CD4-positive, alpha-beta memory T cell (primary cell): ENCODE data around the gene INO80D. TPM values are rescaled to one million over a fixed set of nuclear protein-coding genes. Genes with fewer than 3 reads are reported as not detected.

ENCODE experiments used
- CTCF ChIA-PET: fragments of 350-600 bp; sonication (Branson Sonifier 250); formaldehyde crosslinking; loops from one replicate; lab custom pipeline; 2021; ENCODE audit warnings: inconsistent platforms; ENCODE audit not compliant: partially characterized antibody; lab: Charles Lee
- POLR2A ChIA-PET: fragments of 350-600 bp; sonication (Branson Sonifier 250); formaldehyde crosslinking; loops from one replicate; lab custom pipeline; 2021; ENCODE audit not compliant: partially characterized antibody; lab: Charles Lee
- DNase-seq, 5 donors: peaks; one replicate each; pipeline versions ENCODE4 v3.0.0 to v3.0.0-alpha.2; 2020 to 2022; ENCODE audit warnings: mixed read lengths in 1 of 5
- H3K27ac ChIP-seq: one replicate; pipeline ENCODE4 v1.7.0; 2013; ENCODE audit warnings: low read depth, low read length
- H3K27me3 ChIP-seq: 2 replicates; pipeline ENCODE4 v1.7.0; 2013; ENCODE audit warnings: mild to moderate bottlenecking, low read length, moderate library complexity; ENCODE audit not compliant: insufficient read depth
- H3K36me3 ChIP-seq: 2 replicates; pipeline ENCODE4 v1.7.0; 2013; ENCODE audit warnings: mild to moderate bottlenecking, low read length, moderate library complexity; ENCODE audit not compliant: insufficient read depth
- H3K4me1 ChIP-seq: 2 replicates; pipeline ENCODE4 v1.7.0; 2013; ENCODE audit warnings: mild to moderate bottlenecking, low read length, moderate library complexity; ENCODE audit not compliant: insufficient read depth
- H3K4me3 ChIP-seq, 2 donors: one replicate each; pipeline ENCODE4 v1.7.0; 2013; ENCODE audit warnings: low read length in 2 of 2, mild to moderate bottlenecking in 1 of 2
- H3K9me3 ChIP-seq, 2 donors: one replicate each; pipeline ENCODE4 v1.7.0; 2013; ENCODE audit warnings: low read length in 2 of 2, control low read depth in 1 of 2; ENCODE audit not compliant: control insufficient read depth in 1 of 2
- H3K27ac Mint-ChIP-seq, 7 donors: one replicate each; pipeline ENCODE4 v1.8.0; 2020 to 2021; ENCODE audit warnings: mixed read lengths in 7 of 7, mild to moderate bottlenecking in 6 of 7, inconsistent platforms in 3 of 7, moderate library complexity in 3 of 7
- H3K27me3 Mint-ChIP-seq, 2 donors: one replicate each; pipeline ENCODE4 v1.8.0; 2020 to 2021; ENCODE audit warnings: mixed read lengths in 2 of 2
- H3K36me3 Mint-ChIP-seq, 2 donors: one replicate each; pipeline ENCODE4 v1.8.0; 2020 to 2021; ENCODE audit warnings: mixed read lengths in 2 of 2, inconsistent platforms in 1 of 2, mild to moderate bottlenecking in 1 of 2
- H3K4me1 Mint-ChIP-seq, 4 donors: one replicate each; pipeline ENCODE4 v1.8.0; 2020 to 2021; ENCODE audit warnings: mixed read lengths in 4 of 4, mild to moderate bottlenecking in 1 of 4
- H3K4me3 Mint-ChIP-seq, 8 donors: one replicate each; pipeline ENCODE4 v1.8.0; 2020 to 2021; ENCODE audit warnings: mixed read lengths in 8 of 8, mild to moderate bottlenecking in 7 of 8, moderate library complexity in 6 of 8, inconsistent platforms in 3 of 8
- H3K9me3 Mint-ChIP-seq, 8 donors: one replicate each; pipeline ENCODE4 v1.8.0; 2020 to 2021; ENCODE audit warnings: mixed read lengths in 8 of 8, mild to moderate bottlenecking in 5 of 8, inconsistent platforms in 3 of 8, moderate library complexity in 1 of 8
- intact Hi-C: fragments of 100-400 bp; cut with micrococcal nuclease; formaldehyde crosslinking; loops from one replicate; pipeline ENCODE4 v1.15.1; 2023
- polyA plus RNA-seq, 2 donors: library from polyadenylated mRNA; unstranded; fragments of 300-500 nt; fragmentation: Illumina TruSeq; gene quantifications; one replicate each; pipeline ENCODE4 v1.2.3, GENCODE V29; 2021
- total RNA-seq, 2 experiments: library from RNA; stranded (reverse); gene quantifications; one replicate each; pipeline ENCODE4 v1.2.3, GENCODE V29; 2021

Gene INO80D
- total and polyA plus RNA-seq, 4 experiments from 2014 or later = 8.1 to 41.3 (median 25.1) TPM

- H3K27me3 ChIP-seq = no peaks in the 10 kb centered on the region
- intact Hi-C loops = no loop called here
Observed at GRCh38 chr2:205957452-205958154, 128.4 kb downstream of the INO80D start.

DNA sequence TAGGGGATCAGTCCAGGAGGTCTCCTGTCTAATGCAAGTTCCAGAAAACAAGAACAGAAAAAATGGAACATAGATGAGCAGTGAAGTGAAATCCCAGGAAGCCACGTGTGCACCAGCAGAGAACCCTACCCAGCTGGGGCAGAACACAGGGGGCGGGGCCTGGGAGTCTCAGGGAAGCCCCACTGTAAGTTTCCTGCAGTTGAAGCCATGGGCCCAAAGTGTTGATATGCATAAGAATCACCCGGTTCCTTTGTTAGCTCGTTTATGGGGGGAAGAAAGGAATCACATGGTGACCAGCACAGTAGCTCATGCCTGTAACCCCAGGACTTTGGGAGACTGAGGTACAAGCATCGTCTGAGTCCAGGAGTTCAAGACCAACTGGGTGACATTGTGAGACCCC lies 131.3 kb downstream of the INO80D start:
- no peak overlapping the region for H3K4me3 Mint-ChIP-seq
- Histone ChIP-seq H3K36me3 (no peaks in the 10 kb centered on the region), H3K4me1 (no peaks in the 10 kb centered on the region), H3K4me3 (no peak overlapping the region), H3K27ac (no peak overlapping the region), H3K27me3 (no peaks in the 10 kb centered on the region), H3K9me3 (no peaks in the 10 kb centered on the region)
- no peak for DNase-seq
- intact Hi-C loops = no loop called here
- CTCF ChIA-PET = interaction anchor here (2.6 kb wide), 1 partner anchor 10 kb away, joined by 12 read pairs; no protein-coding TSS in a partner anchor
- H3K9me3 Mint-ChIP-seq = peaks cover 0 to 23% (median 7%) of the 10 kb centered on the region in 8 donors
- H3K4me1 Mint-ChIP-seq = no peaks in the 10 kb centered on the region
- peaks cover 3 to 6% of the 10 kb centered on the region in 2 donors for H3K27me3 Mint-ChIP-seq
- H3K27ac Mint-ChIP-seq = no peak overlapping the region
- H3K36me3 Mint-ChIP-seq = no peaks in the 10 kb centered on the region
- POLR2A ChIA-PET = no interaction called here

More at GRCh38 chr2:205957452-205958154, 128.4 kb downstream of the INO80D start:
- no peaks in the 10 kb centered on the region for H3K4me1 ChIP-seq
- no peak overlapping the region for H3K4me3 ChIP-seq
- H3K27ac ChIP-seq = no peak overlapping the region
- Mint-ChIP-seq H3K4me1 (no peaks in the 10 kb centered on the region), H3K27ac (no peak overlapping the region), H3K9me3 (peaks cover 0 to 10% (median 0%) of the 10 kb centered on the region in 8 donors), H3K27me3 (peaks cover 0 to 1% of the 10 kb centered on the region in 2 donors), H3K4me3 (no peak overlapping the region), H3K36me3 (no peaks in the 10 kb centered on the region)
- ChIA-PET POLR2A (no interaction called here), CTCF (no interaction called here)
- no peaks in the 10 kb centered on the region for H3K36me3 ChIP-seq
- DNase-seq = no peak
- H3K9me3 ChIP-seq = no peaks in the 10 kb centered on the region

- no peak for DNase-seq
- intact Hi-C loops = no loop called here
- H3K4me1 ChIP-seq = no peaks in the 10 kb centered on the region
- no peaks in the 10 kb centered on the region for H3K27me3 ChIP-seq
- Mint-ChIP-seq H3K4me1 (peaks cover 0 to 5% (median 0%) of the 10 kb centered on the region in 4 donors), H3K27ac (no peak overlapping the region), H3K9me3 (peaks cover 0 to 23% (median 7%) of the 10 kb centered on the region in 8 donors), H3K4me3 (no peak overlapping the region), H3K36me3 (no peaks in the 10 kb centered on the region), H3K27me3 (peaks cover 6 to 16% of the 10 kb centered on the region in 2 donors)
- H3K36me3 ChIP-seq = no peaks in the 10 kb centered on the region
- H3K4me3 ChIP-seq = no peak overlapping the region
- H3K27ac ChIP-seq = no peak overlapping the region
- ChIA-PET CTCF (interaction anchor here (2.4 kb wide), 1 partner anchor 10 kb away, joined by 9 read pairs; no protein-coding TSS in a partner anchor), POLR2A (no interaction called here)
- H3K9me3 ChIP-seq = no peaks in the 10 kb centered on the region
Observed at GRCh38 chr2:205952282-205952681, 133.7 kb downstream of the INO80D start.

DNA sequence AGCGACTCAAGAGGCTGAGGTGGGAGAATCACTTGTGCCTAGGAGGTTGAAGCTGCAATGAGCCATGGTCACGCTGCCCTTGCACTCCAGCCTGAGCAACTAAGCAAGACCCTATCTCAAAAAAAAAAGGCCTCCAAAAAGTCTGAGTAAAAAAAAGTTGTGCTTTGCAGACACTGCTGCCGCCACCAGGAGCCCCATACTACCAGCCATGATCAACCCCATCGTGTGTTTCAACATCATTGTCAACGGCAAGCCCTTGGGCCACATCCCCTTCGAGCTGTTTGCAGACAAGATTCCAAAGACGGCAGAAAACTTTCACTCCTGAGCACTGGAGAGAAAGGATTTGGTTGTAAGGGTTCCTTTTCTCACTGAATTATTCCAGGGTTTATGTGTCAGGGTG lies 137.1 kb downstream of the INO80D start:
- CTCF ChIA-PET = interaction anchor here (0.7 to 5.4 kb wide), 12 partner anchors 12 to 1803 kb away, joined by 3 to 55 read pairs (median 4); no protein-coding TSS in a partner anchor
- Histone ChIP-seq H3K9me3 (no peaks in the 10 kb centered on the region), H3K27ac (no peak overlapping the region), H3K36me3 (no peaks in the 10 kb centered on the region), H3K4me3 (no peak overlapping the region), H3K27me3 (no peaks in the 10 kb centered on the region), H3K4me1 (no peaks in the 10 kb centered on the region)
- Mint-ChIP-seq H3K4me1 (peaks cover 0 to 5% (median 0%) of the 10 kb centered on the region in 4 donors), H3K27ac (no peak overlapping the region), H3K27me3 (peaks cover 8 to 17% of the 10 kb centered on the region in 2 donors), H3K36me3 (no peaks in the 10 kb centered on the region), H3K9me3 (peaks cover 0 to 23% (median 7%) of the 10 kb centered on the region in 8 donors), H3K4me3 (no peak overlapping the region)
- intact Hi-C loops = loop anchor here (1.0 to 5.0 kb wide), 5 partner anchors 182 to 1841 kb away; no protein-coding TSS in a partner anchor
- POLR2A ChIA-PET = no interaction called here
- no peak for DNase-seq

GRCh38 chr2:205948496-205948837 lies 137.5 kb downstream of the INO80D start:
- H3K36me3 Mint-ChIP-seq = no peaks in the 10 kb centered on the region
- DNase-seq = no peak
- peaks cover 0 to 5% (median 0%) of the 10 kb centered on the region in 4 donors for H3K4me1 Mint-ChIP-seq
- Histone ChIP-seq H3K4me3 (no peak overlapping the region), H3K9me3 (no peaks in the 10 kb centered on the region), H3K27me3 (no peaks in the 10 kb centered on the region), H3K4me1 (no peaks in the 10 kb centered on the region), H3K27ac (no peak overlapping the region), H3K36me3 (no peaks in the 10 kb centered on the region)
- H3K27me3 Mint-ChIP-seq = peaks cover 8 to 17% of the 10 kb centered on the region in 2 donors
- H3K4me3 Mint-ChIP-seq = no peak overlapping the region
- POLR2A ChIA-PET = no interaction called here
- CTCF ChIA-PET = interaction anchor here (0.7 to 5.4 kb wide), 18 partner anchors 7 to 1803 kb away, joined by 3 to 55 read pairs (median 4); no protein-coding TSS in a partner anchor
- intact Hi-C loops = loop anchor here (1.0 to 5.0 kb wide), 5 partner anchors 181 to 1840 kb away; no protein-coding TSS in a partner anchor
- peak overlapping the region in 1 of 7 donors; percentile 6 for H3K27ac Mint-ChIP-seq
- peaks cover 0 to 21% (median 7%) of the 10 kb centered on the region in 8 donors for H3K9me3 Mint-ChIP-seq

- Histone ChIP-seq H3K36me3 (no peaks in the 10 kb centered on the region), H3K9me3 (no peaks in the 10 kb centered on the region), H3K27ac (no peak overlapping the region), H3K4me1 (no peaks in the 10 kb centered on the region), H3K27me3 (no peaks in the 10 kb centered on the region), H3K4me3 (no peak overlapping the region)
- H3K4me1 Mint-ChIP-seq = peaks cover 0 to 5% (median 0%) of the 10 kb centered on the region in 4 donors
- H3K27ac Mint-ChIP-seq = no peak overlapping the region
- CTCF ChIA-PET = interaction anchor here (0.7 to 5.4 kb wide), 19 partner anchors 8 to 1802 kb away, joined by 3 to 55 read pairs (median 3); no protein-coding TSS in a partner anchor
- H3K36me3 Mint-ChIP-seq = no peaks in the 10 kb centered on the region
- H3K27me3 Mint-ChIP-seq = peaks cover 8 to 17% of the 10 kb centered on the region in 2 donors
- H3K4me3 Mint-ChIP-seq = peak overlapping the region in 1 of 8 donors; percentile 23
- intact Hi-C loops = loop anchor here (1.0 to 5.0 kb wide), 5 partner anchors 181 to 1840 kb away; no protein-coding TSS in a partner anchor
- POLR2A ChIA-PET = no interaction called here
- peak in 4 of 5 donors; percentile 18 to 42 (median 33) for DNase-seq
- H3K9me3 Mint-ChIP-seq = peaks cover 0 to 17% (median 7%) of the 10 kb centered on the region in 8 donors
Observed at GRCh38 chr2:205947621-205948495, 138.1 kb downstream of the INO80D start.
